Hepatic stellate cell (primary cell): Measurements from ENCODE around the gene CEMP1.

ENCODE experiments used
- DNase-seq: peaks from one replicate; pipeline ENCODE4 v3.0.0; 2011; ENCODE audit warnings: low spot score

The CEMP1 gene

DNA sequence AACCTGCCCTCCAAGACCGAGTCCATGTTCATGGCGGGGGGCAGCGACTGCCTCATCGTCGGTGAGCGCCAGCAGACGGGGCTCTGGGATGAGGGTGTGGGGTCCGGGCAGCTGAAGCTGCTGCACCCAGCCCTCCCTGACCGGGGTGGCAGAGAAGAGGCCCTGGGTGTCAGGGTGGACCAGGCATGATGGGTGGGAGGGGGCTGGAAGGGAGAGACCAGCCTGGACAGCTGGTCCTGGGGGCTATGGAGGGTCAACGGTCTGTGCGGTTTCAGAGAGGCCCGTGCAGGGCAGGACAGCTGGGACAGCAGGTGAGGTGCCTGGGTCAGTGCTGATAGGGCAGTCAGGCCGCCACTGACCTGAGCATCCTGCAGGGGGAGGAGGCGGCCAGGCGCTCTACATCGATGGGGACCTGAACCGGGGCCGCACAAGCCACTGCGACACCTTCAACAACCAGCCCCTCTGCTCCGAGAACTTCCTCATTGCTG is 30.7 kb downstream of the CEMP1 start:
- DNase-seq: no peak

DNA sequence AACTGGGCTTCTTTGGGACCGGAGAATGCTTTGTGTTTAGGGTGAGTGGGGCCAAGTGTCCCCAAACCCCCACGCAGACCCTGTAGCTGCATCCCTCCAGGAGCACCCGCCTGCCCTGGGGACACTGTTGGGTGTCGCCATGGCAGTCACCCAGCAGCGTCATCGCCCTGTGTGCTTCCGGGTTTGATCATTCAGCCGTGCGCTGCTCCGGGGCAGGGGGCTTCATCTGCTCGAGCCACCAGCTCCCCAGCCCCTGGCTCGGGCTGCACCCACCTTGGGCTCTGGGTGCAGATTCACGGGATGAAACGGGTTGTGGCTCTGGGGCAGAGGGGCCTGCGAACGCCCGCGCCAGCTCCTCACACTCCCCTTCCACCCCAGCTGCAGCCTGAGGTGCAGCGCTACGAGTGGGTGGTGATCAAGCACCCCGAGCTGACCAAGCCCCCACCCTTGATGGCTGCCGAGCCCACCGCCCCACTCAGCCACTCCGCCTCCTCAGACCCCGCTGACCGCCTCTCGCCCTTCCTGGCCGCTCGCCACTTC is 31.2 kb downstream of the CEMP1 start:
- DNase-seq: no peak

DNA sequence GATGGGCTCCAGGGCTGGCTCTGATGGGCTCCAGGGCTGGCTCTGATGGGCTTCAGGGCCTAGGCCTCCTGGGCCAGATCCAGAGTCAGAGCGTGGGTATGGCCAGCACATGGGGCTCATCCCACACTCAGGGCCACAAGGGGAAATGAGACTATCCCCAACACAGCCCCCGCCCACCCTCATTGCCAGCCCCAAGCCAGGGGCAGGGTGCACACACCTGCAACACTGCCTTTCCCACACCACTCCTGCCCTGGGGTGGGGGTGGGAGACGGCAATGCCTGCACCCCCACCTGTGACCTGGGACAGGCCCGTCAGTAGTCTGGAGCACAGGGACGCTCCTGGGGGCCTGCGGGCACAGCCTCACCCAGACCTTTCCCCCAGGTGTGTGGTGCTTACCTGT is 31.8 kb downstream of the CEMP1 start:
- DNase-seq: no peak

DNA sequence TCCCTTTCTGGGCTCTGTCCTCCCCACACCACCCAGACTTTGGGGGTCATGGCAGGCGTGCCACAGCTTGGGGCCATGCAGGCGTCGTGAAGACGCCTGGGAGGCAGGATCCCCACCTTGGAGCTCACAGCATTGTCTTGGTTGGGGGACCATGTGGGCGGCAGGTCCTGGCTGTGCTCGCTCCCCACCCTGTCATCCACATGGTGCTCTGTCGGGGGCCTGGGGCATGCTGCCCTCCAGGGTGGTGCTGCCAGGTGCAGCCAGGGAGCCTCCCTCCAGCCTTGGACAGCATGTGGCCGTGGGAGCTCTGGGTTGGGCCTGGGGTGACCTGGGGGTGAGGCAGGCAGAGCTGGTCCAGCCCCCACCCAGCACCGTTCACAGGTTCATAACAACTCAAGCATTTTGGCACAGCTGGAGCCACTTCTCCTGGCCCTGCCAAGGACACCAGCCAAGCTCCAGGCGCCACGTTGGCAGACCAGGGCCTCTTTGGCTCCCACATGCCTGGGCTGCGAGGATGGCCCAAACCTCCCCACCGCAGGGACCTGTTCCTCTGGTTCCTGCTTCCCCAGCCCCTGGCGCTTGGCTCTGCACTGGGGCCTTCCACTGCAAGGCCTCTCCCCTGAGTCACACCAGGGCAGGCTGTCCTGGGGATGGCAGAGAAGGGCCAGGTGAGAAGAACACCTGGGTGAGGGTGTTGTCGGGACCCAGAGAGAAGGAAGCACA is 32.5 kb downstream of the CEMP1 start:
- no peak for DNase-seq

DNA sequence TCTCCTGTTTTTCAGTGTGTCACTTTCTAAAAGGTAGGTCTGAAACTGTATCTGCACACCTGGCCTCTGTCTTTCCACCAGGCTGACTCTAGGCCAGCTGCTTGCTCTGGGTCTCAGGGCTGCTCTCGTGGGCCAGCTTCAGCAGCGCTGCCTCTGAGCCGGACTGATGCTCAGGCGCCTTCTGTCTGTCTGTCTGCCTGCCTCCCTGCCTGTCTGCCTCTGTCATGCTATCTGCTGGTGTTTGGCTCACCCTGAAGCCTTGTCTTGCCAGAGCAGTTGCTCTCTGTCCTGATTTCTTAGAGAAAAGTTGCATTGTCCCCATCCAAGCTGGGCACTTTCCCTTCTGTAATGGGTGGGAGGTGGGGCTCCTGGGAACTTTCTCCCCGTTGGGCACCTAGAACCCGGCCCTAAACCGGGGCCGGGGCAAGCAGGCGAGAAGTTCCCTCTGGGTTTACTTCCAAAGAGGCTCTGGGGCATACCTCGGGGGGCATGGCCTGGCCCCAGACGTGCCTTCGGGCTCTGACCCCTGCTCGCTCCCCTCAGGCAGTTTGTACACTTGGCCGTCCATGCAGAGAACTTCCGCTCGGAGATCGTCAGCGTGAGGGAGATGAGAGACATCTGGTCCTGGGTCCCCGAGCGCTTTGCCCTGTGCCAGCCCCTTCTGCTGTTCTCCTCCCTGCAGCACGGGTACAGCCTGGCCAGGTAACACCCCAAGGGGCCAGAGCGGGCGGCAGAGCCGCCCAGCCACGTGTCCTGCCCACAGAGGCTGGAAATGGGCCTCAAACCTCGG is 33.3 kb downstream of the CEMP1 start:
- DNase-seq: no peak

DNA sequence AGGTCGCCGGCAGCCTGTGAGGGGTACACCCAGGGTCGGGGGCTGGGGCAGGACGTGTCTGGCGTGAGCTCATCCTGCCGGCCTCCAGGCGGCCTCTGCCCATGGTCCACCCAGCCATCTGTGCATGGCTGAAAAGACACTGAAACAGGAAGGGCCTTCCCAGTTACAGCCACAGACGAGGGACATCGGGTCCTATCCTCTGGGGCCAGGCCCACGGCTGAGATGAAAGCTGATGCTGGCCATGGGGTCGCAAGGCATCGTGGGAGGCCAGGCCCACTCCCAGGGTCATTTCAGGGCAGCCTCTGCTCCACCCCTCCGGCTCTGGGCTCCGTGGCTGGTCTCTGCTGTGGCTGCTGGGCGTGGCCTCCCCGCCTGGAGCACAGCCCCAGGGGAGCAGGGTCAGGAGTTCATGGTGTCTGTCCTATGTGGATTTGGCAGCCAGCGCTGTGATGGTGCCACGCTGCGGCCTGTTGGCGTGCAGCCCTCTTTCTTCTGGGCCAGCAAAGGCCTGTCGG is 34.0 kb downstream of the CEMP1 start:
- DNase-seq: no peak

DNA sequence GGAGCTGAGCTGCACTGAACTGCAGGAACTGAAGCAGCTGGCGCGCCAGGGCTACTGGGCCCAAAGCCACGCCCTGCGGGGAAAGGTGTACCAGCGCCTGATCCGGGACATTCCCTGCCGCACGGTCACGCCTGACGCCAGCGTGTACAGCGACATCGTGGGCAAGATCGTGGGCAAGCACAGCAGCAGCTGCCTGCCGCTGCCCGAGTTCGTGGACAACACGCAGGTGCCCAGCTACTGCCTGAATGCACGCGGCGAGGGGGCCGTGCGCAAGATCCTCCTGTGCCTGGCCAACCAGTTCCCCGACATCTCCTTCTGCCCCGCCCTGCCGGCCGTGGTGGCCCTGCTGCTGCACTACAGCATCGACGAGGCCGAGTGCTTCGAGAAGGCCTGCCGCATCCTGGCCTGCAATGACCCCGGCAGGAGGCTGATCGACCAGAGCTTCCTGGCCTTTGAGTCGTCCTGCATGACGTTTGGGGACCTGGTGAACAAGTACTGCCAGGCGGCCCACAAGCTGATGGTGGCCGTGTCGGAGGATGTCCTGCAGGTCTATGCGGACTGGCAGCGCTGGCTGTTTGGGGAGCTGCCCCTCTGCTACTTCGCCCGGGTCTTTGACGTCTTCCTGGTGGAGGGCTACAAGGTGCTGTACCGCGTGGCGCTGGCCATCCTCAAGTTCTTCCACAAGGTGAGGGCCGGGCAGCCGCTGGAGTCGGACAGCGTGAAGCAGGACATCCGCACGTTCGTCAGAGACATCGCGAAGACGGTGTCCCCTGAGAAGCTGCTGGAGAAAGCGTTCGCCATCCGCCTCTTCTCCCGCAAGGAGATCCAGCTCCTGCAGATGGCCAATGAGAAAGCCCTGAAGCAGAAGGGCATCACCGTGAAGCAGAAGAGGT is 34.7 kb downstream of the CEMP1 start:
- no peak for DNase-seq

DNA sequence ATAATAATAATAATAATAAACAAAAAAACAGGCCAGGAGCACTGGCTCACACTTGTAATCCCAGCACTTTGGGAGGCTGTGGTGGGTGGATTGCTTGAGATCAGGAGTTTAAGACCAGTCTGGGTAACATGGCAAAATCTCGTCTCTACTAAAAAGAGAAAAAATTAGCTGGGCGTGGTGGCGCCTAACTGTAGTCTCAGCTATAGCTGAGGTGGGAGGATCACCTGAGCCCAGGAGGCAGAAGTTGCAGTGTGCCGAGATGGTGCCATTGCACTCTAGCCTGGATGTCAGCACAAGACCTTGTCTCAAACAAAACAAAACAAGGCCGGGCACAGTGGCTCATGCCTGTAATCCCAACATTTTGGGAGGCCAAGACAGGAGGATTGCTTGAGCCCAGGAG is 36.2 kb downstream of the CEMP1 start:
- DNase-seq: no peak

DNA sequence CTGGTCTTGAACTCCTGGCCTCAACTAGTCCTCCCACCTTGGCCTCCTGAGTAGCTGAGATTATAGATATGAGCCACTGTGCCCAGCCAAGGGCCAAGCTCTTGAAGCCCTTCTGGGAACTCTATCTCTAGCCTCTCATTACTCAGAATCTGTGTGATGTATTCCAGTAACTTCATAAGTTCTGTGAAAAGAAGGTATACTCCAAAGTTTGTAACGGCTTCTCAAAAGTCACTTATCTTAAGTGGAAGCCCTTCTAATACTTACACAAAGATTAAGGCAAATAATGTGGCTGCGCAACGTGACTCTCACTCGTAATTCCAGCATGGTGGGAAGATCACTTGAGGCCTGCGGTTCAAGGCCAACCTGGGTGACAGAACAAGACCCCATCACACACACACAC is 36.6 kb downstream of the CEMP1 start:
- no peak for DNase-seq

DNA sequence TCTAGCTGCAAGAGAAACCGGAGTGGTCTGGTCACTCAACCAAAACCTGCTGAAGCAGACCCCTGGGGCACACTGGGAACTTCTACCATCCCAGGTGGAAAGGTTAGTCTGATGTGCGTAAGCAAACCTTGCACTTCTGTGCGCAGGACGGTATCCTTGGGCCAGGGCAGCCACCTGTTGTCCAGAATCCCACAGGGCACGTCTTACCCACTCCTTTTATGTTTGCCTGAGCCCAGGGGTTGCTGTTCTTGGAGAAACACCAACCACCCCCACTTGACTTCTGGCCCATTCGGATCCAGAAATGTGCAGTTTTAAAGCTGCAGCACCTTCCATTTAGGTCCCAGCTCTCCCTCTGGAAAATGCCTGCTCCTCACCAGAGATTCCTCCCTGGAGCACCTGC is 37.6 kb downstream of the CEMP1 start:
- DNase-seq: no peak

DNA sequence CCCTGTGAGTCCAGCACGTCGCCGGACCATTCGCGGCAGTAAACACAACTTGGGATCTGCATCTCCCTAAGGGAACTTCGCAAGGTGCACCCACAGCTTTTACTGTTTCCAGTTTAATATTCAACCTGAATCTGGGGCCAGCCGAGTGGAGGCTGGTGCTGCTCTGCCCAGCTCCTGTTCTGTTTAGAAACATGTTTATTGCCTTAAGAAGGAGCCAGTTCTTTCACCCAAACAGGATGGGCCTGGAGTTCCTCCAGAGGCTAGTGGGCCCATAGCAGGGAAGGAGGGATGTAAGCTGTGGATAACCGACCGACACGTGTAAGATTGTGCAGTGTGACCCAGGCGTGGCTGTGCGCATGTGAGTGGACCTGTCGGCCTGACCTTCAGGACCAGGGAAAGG is 38.9 kb downstream of the CEMP1 start:
- DNase-seq: no peak

DNA sequence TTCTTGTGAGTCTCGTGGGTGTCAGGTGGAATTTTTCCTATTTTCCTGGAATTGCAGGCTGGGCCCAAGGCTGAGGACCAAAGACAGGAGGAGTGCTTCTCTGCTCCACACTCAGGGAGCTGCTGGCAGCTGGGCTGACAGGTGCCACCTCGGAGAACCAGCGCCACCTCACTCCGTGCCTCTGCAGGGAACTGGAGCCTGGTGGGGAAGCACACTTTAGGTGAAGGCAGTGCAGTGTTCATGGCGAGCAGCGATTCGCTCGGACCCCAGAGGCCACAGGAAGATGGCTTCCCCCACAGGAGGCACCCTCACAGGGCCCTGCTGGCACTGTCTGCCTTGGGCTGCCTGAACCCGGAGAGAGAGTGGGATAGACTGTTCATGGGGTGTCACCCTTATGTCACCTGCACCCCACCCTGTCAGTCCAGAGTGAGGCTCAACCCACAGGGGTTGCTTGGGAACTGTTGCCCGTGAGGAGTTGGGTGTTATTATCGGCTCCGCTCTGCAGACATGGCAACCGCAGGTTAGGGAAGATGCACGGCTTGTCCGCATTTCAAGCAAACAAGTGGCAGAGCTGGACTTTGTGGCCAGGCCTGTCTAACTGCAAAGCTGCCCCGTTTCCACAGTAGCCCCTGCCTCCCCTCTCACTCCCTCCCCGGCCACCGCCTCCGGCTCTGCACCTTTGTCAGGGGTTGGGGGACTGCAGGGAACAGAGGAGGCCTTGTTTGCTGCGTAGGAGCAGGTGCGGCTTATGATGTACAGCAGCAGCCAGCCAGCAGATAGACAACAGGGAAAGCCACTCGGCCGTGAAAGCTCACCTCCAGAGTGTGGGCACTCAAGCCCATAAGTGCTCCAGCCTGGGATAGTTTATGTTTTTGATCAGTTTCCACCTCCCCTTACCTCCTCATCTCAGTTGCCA is 40.8 kb downstream of the CEMP1 start:
- no peak for DNase-seq

DNA sequence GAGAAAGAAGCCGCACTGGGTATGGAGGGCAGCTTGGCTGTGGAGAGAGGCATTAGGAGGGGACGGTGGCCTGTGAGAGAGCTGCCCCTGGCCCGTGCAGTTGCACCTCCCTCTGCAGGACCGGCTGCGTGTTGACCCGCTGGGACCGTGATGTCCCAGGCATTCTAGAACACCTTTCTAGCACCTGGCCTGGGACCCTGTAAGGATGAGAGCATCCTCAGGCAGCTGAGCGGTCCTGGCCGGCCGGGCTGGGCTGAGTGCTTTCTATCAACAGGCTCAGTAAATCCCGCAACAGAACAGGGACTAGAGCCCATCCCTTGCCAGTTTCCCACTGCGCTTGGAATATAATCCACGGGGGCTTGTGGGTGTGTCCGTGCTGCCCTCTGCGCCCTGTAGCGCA is 41.6 kb downstream of the CEMP1 start:
- no peak for DNase-seq

DNA sequence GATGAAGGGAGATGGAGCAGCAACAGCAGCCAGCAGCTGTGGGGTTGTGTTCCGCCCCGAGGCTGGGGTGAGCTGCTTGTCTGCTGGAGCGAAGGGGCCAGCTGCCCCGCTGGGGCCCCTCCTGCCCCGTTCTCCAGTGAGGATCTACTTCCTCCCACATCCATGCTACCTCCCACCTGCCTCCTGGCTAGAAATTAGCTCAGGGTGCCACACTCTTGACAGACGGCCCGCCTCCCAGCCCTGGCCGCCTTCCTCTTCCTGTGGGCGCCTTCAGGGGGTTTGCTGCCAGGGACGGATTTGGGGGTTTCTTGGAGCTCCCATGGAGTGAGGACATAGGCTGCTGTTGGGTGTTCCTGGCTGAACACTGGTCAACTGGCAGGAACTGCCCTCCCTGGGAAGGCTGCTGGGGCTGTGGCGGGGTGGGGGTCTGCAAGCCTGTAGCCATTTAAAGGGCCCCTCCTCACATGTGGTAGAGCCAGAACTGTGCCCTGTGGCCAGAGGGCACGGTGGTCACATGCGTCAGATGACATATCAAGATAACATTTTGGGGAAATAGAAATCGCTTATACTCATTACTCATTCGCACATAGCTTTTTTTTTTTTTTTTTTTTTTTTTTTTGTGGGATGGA is 43.2 kb downstream of the CEMP1 start:
- no peak for DNase-seq

DNA sequence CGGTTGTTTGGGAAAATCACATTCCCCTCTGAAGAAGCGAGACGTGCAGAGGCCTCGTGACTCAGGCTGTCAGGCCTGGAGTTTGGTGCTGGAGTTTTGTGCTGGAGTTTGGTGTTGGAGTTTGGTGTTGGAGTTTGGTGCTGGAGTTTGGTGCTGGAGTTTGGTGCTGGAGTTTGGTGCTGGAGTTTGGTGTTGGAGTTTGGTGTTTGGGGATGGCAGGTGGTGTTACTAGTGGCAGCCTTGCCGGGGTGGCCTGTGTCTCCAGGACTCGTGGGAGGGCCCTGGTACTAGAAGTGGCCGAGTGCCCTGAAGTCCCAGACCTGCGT is 43.7 kb downstream of the CEMP1 start:
- DNase-seq: no peak

DNA sequence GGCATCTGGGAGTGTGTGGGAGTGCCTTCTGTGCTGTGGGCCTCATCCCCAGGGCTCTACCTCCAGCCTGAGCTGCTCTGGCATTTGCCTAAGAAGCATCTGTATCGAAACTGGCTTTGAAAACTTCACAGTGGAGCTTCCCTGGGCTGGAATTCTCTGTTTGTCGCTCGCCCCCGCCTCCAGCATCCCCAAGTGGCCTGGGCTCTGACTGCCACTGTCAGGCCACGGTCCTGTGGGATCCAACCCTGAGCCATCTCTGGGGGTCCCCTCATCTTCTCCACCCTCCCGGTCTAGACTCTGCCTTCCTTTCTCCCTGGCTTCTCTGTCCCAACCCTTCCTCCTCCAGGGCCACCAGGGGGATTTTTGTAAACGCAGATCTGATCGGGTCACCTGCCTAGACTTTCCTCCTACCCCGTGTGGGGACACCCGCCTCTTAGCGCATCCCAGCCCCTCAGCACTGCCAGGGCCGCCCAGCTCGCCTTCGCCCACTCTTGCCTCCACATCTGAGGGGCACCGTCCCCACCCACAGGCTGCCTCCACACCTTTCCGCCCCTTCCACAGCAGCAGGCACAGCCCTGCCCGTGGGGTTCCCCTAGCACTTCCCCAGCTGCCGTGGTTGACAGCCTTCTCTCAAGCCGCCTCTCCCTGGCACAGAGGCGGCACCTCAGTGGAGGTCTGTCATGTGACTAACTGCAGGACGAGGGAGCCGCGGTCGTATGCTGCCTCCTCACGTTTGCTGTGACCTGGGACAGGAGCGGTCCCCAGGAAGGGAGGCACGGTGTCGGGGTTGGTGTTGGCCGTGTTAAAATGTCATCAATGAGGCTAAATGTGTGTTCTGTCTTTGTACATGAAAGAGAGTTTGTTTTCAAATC is 44.3 kb downstream of the CEMP1 start:
- DNase-seq: no peak

DNA sequence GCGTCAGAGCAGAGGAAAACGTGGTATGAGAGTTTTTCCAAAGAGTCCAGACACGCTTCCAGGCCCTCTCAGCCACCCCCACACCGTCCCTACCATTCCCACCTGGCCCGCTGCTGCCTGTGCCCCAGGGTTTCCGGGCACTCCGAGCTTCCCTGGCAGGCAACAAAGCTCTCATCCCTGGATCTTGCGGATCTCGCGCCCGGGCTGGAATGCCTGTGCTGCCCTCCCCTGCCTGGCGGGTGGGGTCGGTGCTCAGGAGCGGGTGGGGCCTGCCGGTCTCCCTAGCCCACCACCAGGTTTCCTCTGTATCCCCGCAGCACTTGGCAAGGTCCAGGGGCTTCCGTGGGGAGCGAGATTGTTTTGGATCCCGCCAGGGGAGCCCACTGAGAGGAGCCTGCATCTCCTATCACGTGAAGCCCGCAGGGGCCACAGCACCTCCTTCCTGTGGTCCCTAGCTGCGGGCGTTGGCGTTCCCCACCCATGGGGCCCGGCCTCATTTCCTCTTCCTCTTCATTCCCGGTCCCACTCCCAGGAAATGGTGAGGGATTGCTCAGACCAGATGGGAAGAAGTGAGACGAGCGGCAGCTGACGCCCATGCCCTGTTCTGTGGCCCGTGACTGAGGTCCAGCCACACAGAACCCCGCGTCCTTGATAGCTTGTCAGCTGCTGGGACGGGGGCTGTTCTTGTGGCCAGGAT is 45.2 kb downstream of the CEMP1 start:
- DNase-seq: no peak

DNA sequence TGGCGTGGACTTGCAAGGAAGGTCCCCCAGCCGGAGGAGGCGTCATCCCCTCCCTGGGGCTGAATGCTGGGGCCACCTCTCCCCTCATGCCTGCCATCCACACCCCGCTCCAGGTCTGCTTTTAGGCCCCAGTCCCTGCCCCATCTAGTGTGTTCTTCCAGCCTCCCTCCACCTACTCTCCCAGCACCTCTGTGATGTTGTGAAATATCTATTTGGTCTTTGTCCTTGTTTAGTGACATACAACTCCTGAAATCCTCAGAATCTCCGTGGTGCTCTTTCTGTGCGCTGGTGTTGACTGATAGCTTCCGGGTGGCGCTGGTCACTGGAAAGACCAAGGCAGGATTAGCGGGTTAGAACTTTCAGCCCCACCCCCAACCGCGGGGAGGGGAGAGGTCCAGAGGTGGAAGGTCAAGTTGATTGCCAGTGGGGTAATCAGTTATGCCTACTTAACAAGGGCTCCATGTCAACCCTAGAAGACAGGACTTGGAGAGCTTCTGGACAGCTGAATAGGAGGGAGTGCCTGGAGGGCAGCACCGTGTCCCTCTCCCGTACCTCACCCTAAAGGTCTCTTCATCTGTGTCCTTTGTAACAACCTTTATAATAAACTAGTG is 46.2 kb downstream of the CEMP1 start:
- DNase-seq: no peak
